ENCODE data around the gene TTC23L. TPM values are rescaled to one million over a fixed set of nuclear protein-coding genes. Genes with fewer than 3 reads are reported as not detected.

TTC23L gene
- total and polyA plus RNA-seq, 2 experiments from 2014 or later, result 2.2 to 2.3 TPM

DNA sequence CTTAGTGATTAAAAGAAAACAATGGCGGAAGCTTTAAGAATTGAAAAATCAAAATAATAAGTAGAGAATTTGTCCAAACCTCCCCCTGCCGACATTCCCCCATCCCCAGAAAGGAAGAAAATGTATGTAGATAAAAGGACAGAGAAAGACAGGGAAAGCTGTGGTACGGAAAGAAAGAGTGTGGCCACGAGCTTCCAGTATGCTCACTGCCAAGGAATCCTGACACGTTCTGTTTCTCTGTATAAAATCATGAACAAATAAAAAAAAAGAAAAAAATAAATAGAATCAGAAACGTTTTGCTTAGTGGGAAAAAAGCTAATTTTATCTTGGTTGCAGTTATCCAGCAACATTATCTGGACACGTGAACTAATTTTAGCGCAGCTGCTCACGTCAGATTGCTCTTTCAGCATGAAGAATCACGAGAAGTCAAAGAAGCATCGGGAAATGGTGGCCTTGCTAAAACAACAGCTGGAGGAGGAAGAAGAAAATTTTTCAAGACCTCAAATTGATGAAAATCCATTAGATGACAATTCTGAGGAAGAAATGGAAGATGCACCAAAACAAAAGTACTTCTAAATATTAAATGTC is 105.6 kb downstream of the TTC23L start:
- peaks cover 39% of the 10 kb centered on the region for H3K36me3 Mint-ChIP-seq (ENCODE audit: low read depth)
- Histone ChIP-seq H3K79me2 (replicated peaks; ENCODE audit: insufficient read depth) (no peaks in the 10 kb centered on the region), H2AFZ (no peak overlapping the region), H3K36me3 (ENCODE audit: insufficient read depth) (peaks cover 26% of the 10 kb centered on the region), H3K27ac (ENCODE audit: low read depth) (no peak overlapping the region), H3K4me1 (ENCODE audit: insufficient read depth) (no peaks in the 10 kb centered on the region), H4K20me1 (replicated peaks; ENCODE audit: insufficient read depth) (no peaks in the 10 kb centered on the region), H3F3A (replicated peaks; ENCODE audit: low read depth) (no peaks in the 10 kb centered on the region), H3K27me3 (ENCODE audit: insufficient read depth) (no peaks in the 10 kb centered on the region), H3K4me3 (no peak overlapping the region), H3K4me2 (no peak overlapping the region), H3K9me2 (ENCODE audit: insufficient read depth) (no peaks in the 10 kb centered on the region)
- no peaks in the 10 kb centered on the region for H3K27me3 Mint-ChIP-seq (ENCODE audit: insufficient read depth, low read depth, poor library complexity)
- no peak overlapping the region for H3K27ac Mint-ChIP-seq
- TF ChIP-seq, protein P1, sequence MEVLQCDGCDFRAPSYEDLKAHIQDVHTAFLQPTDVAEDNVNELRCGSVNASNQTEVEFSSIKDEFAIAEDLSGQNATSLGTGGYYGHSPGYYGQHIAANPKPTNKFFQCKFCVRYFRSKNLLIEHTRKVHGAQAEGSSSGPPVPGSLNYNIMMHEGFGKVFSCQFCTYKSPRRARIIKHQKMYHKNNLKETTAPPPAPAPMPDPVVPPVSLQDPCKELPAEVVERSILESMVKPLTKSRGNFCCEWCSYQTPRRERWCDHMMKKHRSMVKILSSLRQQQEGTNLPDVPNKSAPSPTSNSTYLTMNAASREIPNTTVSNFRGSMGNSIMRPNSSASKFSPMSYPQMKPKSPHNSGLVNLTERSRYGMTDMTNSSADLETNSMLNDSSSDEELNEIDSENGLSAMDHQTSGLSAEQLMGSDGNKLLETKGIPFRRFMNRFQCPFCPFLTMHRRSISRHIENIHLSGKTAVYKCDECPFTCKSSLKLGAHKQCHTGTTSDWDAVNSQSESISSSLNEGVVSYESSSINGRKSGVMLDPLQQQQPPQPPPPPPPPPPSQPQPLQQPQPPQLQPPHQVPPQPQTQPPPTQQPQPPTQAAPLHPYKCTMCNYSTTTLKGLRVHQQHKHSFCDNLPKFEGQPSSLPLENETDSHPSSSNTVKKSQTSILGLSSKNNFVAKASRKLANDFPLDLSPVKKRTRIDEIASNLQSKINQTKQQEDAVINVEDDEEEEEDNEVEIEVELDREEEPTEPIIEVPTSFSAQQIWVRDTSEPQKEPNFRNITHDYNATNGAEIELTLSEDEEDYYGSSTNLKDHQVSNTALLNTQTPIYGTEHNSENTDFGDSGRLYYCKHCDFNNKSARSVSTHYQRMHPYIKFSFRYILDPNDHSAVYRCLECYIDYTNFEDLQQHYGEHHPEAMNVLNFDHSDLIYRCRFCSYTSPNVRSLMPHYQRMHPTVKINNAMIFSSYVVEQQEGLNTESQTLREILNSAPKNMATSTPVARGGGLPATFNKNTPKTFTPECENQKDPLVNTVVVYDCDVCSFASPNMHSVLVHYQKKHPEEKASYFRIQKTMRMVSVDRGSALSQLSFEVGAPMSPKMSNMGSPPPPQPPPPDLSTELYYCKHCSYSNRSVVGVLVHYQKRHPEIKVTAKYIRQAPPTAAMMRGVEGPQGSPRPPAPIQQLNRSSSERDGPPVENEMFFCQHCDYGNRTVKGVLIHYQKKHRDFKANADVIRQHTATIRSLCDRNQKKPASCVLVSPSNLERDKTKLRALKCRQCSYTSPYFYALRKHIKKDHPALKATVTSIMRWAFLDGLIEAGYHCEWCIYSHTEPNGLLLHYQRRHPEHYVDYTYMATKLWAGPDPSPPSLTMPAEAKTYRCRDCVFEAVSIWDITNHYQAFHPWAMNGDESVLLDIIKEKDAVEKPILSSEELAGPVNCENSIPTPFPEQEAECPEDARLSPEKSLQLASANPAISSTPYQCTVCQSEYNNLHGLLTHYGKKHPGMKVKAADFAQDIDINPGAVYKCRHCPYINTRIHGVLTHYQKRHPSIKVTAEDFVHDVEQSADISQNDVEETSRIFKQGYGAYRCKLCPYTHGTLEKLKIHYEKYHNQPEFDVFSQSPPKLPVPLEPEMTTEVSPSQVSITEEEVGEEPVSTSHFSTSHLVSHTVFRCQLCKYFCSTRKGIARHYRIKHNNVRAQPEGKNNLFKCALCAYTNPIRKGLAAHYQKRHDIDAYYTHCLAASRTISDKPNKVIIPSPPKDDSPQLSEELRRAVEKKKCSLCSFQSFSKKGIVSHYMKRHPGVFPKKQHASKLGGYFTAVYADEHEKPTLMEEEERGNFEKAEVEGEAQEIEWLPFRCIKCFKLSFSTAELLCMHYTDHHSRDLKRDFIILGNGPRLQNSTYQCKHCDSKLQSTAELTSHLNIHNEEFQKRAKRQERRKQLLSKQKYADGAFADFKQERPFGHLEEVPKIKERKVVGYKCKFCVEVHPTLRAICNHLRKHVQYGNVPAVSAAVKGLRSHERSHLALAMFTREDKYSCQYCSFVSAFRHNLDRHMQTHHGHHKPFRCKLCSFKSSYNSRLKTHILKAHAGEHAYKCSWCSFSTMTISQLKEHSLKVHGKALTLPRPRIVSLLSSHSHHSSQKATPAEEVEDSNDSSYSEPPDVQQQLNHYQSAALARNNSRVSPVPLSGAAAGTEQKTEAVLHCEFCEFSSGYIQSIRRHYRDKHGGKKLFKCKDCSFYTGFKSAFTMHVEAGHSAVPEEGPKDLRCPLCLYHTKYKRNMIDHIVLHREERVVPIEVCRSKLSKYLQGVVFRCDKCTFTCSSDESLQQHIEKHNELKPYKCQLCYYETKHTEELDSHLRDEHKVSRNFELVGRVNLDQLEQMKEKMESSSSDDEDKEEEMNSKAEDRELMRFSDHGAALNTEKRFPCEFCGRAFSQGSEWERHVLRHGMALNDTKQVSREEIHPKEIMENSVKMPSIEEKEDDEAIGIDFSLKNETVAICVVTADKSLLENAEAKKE (CRISPR knock-in tag; IDR thresholded peaks at IDR 0.05), result no peak
- TF ChIP-seq REST (IDR thresholded peaks at IDR 0.05; ENCODE audit: unreplicated experiment) (no peak), EZH2phosphoT487 (IDR thresholded peaks at IDR 0.05; ENCODE audit: unreplicated experiment) (no peak)
- no peak overlapping the region for H3K4me3 Mint-ChIP-seq
- no peak for ATAC-seq
- no peak for DNase-seq (ENCODE audit: low spot score)
- no peaks in the 10 kb centered on the region for H3K9me3 Mint-ChIP-seq
- no peaks in the 10 kb centered on the region for H3K4me1 Mint-ChIP-seq

Other genes starting within 250 kb of the TTC23L start
- 90.3 and 95.8 TPM in 2 replicates for gene RAI14, start 182.8 kb upstream of the TTC23L start, total RNA-seq (2014; rRNA removed; shearing (Covaris generic))
- 46.7 and 58.8 TPM in 2 replicates for gene RAI14, start 182.8 kb upstream of the TTC23L start, polyA plus RNA-seq (2016; fragmentation: Nextera tagmentation; extraction: Ambion mirVana)
- 39.3 and 43.4 TPM in 2 replicates for gene RAD1, start 76.3 kb downstream of the TTC23L start, total RNA-seq (2014; rRNA removed; shearing (Covaris generic))
- 40.9 and 41.6 TPM in 2 replicates for gene RAD1, start 76.3 kb downstream of the TTC23L start, polyA plus RNA-seq (2016; fragmentation: Nextera tagmentation; extraction: Ambion mirVana)
- 69.2 and 72.6 TPM in 2 replicates for gene BRIX1, start 76.5 kb downstream of the TTC23L start, total RNA-seq (2014; rRNA removed; shearing (Covaris generic))
- gene BRIX1, start 76.5 kb downstream of the TTC23L start, polyA plus RNA-seq (2016; fragmentation: Nextera tagmentation; extraction: Ambion mirVana), result 137 and 171 TPM in 2 replicates
- 35.7 and 40.8 TPM in 2 replicates for gene DNAJC21, start 90.4 kb downstream of the TTC23L start, total RNA-seq (2014; rRNA removed; shearing (Covaris generic))
- 37.4 and 37.6 TPM in 2 replicates for gene DNAJC21, start 90.4 kb downstream of the TTC23L start, polyA plus RNA-seq (2016; fragmentation: Nextera tagmentation; extraction: Ambion mirVana)
- not detected in 2 replicates for gene AGXT2, start 208.8 kb downstream of the TTC23L start, total RNA-seq (2014; rRNA removed; shearing (Covaris generic))
- gene AGXT2, start 208.8 kb downstream of the TTC23L start, polyA plus RNA-seq (2016; fragmentation: Nextera tagmentation; extraction: Ambion mirVana), result not detected in 2 replicates